PC-9 (cell line): ENCODE results near the gene AKR7A2. TPM values are rescaled to one million over a fixed set of nuclear protein-coding genes. Genes with fewer than 3 reads are reported as not detected.

ENCODE experiments used
- BruUV-seq: library from RNA; stranded (reverse); fragments of 400-500 nt; replicated peaks from 2 replicates; lab custom pipeline; 2021; lab: Mats Ljungman, UMichigan
- CTCF ChIA-PET: fragments of 300-600 bp; sonication (Branson Sonifier 250); formaldehyde crosslinking; loops from one replicate; lab custom pipeline; 2022; ENCODE audit warnings: antibody characterized with exemption; lab: Charles Lee
- POLR2A ChIA-PET: fragments of 300-600 bp; sonication (Branson Sonifier 250); formaldehyde crosslinking; loops from one replicate; lab custom pipeline; 2022; ENCODE audit warnings: antibody characterized with exemption; ENCODE audit not compliant: unreplicated experiment; lab: Charles Lee
- DNase-seq, 2 experiments: peaks; one replicate each; pipeline versions ENCODE4 v3.0.0 to v3.0.0-alpha.2; 2015 to 2022; ENCODE audit warnings: mixed read lengths in 1 of 2
- H2AFZ ChIP-seq: fragments of 200-600 bp; sonication (generic); 2 replicates; pipeline ENCODE4 v1.8.1; 2017; ENCODE audit warnings: antibody characterized with exemption
- H3F3A ChIP-seq: fragments of 200-600 bp; sonication (generic); 2 replicates; pipeline ENCODE4 v1.8.1; 2017; ENCODE audit warnings: antibody characterized with exemption, mild to moderate bottlenecking, low read depth; ENCODE audit not compliant: insufficient read depth
- H3K27ac ChIP-seq: fragments of 200-600 bp; sonication (generic); 2 replicates; pipeline ENCODE4 v1.6.1; 2016; ENCODE audit warnings: mixed run types
- H3K27me3 ChIP-seq: fragments of 200-600 bp; sonication (generic); 2 replicates; pipeline ENCODE4 v1.6.1; 2016; ENCODE audit warnings: low read depth, mixed run types; ENCODE audit not compliant: insufficient read depth
- H3K36me3 ChIP-seq: fragments of 200-600 bp; sonication (generic); 2 replicates; pipeline ENCODE4 v1.6.1; 2016; ENCODE audit warnings: low read depth, mixed run types
- H3K4me1 ChIP-seq: fragments of 200-600 bp; sonication (generic); replicated peaks from 2 replicates; pipeline ENCODE4 v1.6.1; 2016; ENCODE audit warnings: mixed run types; ENCODE audit not compliant: insufficient read depth
- H3K4me2 ChIP-seq: fragments of 200-600 bp; sonication (generic); 2 replicates; pipeline ENCODE4 v1.6.1; 2017; ENCODE audit warnings: mixed run types
- H3K4me3 ChIP-seq: fragments of 200-600 bp; sonication (generic); 2 replicates; pipeline ENCODE4 v1.6.1; 2016; ENCODE audit warnings: mixed run types
- H3K79me2 ChIP-seq: fragments of 200-600 bp; sonication (generic); 2 replicates; pipeline ENCODE4 v1.6.1; 2017; ENCODE audit warnings: low read depth, mixed run types
- H3K9me2 ChIP-seq: fragments of 200-600 bp; sonication (generic); 2 replicates; pipeline ENCODE4 v1.8.1; 2017; ENCODE audit warnings: mild to moderate bottlenecking; ENCODE audit not compliant: insufficient read depth
- H3K9me3 ChIP-seq: fragments of 200-600 bp; sonication (generic); 2 replicates; pipeline ENCODE4 v1.8.1; 2016; ENCODE audit warnings: low read depth; ENCODE audit not compliant: insufficient read depth
- H4K20me1 ChIP-seq: fragments of 200-600 bp; sonication (generic); 2 replicates; pipeline ENCODE4 v1.8.1; 2017; ENCODE audit not compliant: insufficient read depth
- EZH2 ChIP-seq: fragments of 200-600 bp; sonication (generic); IDR thresholded peaks from 2 replicates; pipeline ENCODE4 v1.8.0; 2017; ENCODE audit warnings: antibody characterized with exemption, low read depth
- intact Hi-C: fragments of 100-400 bp; cut with micrococcal nuclease; formaldehyde crosslinking; loops from one replicate; pipeline ENCODE4 v1.10.0; 2022; ENCODE audit not compliant: unreplicated experiment
- total RNA-seq: library from RNA; stranded (reverse); gene quantifications from 2 replicates; pipeline ENCODE4 v1.2.3, GENCODE V29; 2021
- TF ChIP-seq, protein P1 (sequence below): fragments of 200-600 bp; sonication (generic); conservative IDR thresholded peaks from 2 replicates; pipeline ENCODE4 v1.6.1; 2017; ENCODE audit warnings: mixed run types, antibody characterized with exemption, mild to moderate bottlenecking, moderate library complexity

Gene AKR7A2
- total RNA-seq, 1 experiment from 2014 or later: 79.6 TPM

DNA sequence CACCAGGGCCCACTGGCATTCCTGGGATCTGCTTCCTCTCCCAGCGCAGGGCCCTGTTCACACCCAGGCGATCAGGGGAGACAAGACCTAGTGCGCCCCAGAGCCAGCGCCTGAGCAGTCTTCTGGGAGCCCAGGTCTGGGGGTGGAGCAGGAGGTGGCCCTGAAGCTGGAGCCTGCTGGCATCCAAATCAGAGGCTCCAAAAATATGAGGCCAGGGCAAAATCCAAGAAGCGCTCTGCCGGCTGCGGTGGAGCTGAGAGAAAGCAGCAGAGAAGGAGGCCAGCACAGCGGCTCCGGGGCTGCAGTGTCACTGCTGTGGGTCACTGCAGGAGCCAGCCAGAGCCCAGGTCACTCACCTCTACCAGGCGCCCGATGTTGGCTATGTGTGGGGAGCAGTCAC is 32.9 kb upstream of the AKR7A2 start:
- TF ChIP-seq, protein P1, sequence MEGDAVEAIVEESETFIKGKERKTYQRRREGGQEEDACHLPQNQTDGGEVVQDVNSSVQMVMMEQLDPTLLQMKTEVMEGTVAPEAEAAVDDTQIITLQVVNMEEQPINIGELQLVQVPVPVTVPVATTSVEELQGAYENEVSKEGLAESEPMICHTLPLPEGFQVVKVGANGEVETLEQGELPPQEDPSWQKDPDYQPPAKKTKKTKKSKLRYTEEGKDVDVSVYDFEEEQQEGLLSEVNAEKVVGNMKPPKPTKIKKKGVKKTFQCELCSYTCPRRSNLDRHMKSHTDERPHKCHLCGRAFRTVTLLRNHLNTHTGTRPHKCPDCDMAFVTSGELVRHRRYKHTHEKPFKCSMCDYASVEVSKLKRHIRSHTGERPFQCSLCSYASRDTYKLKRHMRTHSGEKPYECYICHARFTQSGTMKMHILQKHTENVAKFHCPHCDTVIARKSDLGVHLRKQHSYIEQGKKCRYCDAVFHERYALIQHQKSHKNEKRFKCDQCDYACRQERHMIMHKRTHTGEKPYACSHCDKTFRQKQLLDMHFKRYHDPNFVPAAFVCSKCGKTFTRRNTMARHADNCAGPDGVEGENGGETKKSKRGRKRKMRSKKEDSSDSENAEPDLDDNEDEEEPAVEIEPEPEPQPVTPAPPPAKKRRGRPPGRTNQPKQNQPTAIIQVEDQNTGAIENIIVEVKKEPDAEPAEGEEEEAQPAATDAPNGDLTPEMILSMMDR: no peak
- no peak for TF ChIP-seq EZH2
- H3K27ac ChIP-seq: no peak overlapping the region
- no peaks in the 10 kb centered on the region for H3K36me3 ChIP-seq
- DNase-seq: no peak
- H4K20me1 ChIP-seq: no peaks in the 10 kb centered on the region; the same call in 1 of the 2 replicates
- POLR2A ChIA-PET: no interaction called here
- H3K9me3 ChIP-seq: no peaks in the 10 kb centered on the region
- no peak overlapping the region for H3K4me2 ChIP-seq
- CTCF ChIA-PET: no interaction called here
- peaks cover 3% of the 10 kb centered on the region; the same call in 1 of the 2 replicates for H3F3A ChIP-seq
- intact Hi-C loops: loop anchor here (5.0 to 10.0 kb wide), 2 partner anchors 240 to 307 kb away; no protein-coding TSS in a partner anchor
- no peaks in the 10 kb centered on the region for H3K9me2 ChIP-seq
- no peak overlapping the region for H2AFZ ChIP-seq
- H3K79me2 ChIP-seq: no peaks in the 10 kb centered on the region
- H3K4me3 ChIP-seq: no peak overlapping the region
- BruUV-seq: no TSS peak
- H3K27me3 ChIP-seq: no peaks in the 10 kb centered on the region
- no peaks in the 10 kb centered on the region for H3K4me1 ChIP-seq

DNA sequence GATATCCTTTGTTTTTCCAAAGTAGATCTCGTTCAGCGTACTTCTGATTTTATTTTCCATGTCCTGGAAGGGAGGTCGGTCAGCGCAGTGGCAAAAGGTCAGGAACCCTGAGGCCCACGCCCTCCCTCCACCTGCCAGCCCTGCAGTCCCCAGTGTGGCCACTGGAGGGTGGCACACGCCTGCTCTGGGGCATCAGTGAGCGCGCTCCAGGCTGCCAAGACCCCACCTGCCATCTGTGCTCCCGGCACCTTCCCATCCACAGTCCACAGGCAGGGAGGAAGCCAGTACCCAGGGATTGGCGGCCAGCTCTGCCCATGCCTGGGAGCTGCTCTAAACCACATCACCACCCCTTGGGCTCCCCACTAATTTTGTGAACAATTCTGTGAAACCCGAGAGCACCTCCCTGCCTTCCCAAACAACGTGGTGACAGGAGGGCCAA is 32.4 kb upstream of the AKR7A2 start:
- no peaks in the 10 kb centered on the region for H3K79me2 ChIP-seq
- no TSS peak for BruUV-seq
- no peaks in the 10 kb centered on the region for H3K36me3 ChIP-seq
- no peak overlapping the region for H3K27ac ChIP-seq
- no peaks in the 10 kb centered on the region for H3K27me3 ChIP-seq
- no peak overlapping the region for H3K4me3 ChIP-seq
- H2AFZ ChIP-seq: no peak overlapping the region
- no peak overlapping the region for H3K4me2 ChIP-seq
- no peaks in the 10 kb centered on the region for H3K4me1 ChIP-seq
- peaks cover 3% of the 10 kb centered on the region; the same call in 1 of the 2 replicates for H3F3A ChIP-seq
- peak in 1 of 2 experiments; percentile 49 for DNase-seq
- H3K9me2 ChIP-seq: no peaks in the 10 kb centered on the region
- no peak for TF ChIP-seq EZH2
- TF ChIP-seq, protein P1: peak; percentile 76
- no peaks in the 10 kb centered on the region for H3K9me3 ChIP-seq
- no peaks in the 10 kb centered on the region; the same call in 1 of the 2 replicates for H4K20me1 ChIP-seq
- ChIA-PET CTCF (no interaction called here), POLR2A (no interaction called here)
- intact Hi-C loops: loop anchor here (5.0 to 10.0 kb wide), 2 partner anchors 240 to 308 kb away; no protein-coding TSS in a partner anchor

DNA sequence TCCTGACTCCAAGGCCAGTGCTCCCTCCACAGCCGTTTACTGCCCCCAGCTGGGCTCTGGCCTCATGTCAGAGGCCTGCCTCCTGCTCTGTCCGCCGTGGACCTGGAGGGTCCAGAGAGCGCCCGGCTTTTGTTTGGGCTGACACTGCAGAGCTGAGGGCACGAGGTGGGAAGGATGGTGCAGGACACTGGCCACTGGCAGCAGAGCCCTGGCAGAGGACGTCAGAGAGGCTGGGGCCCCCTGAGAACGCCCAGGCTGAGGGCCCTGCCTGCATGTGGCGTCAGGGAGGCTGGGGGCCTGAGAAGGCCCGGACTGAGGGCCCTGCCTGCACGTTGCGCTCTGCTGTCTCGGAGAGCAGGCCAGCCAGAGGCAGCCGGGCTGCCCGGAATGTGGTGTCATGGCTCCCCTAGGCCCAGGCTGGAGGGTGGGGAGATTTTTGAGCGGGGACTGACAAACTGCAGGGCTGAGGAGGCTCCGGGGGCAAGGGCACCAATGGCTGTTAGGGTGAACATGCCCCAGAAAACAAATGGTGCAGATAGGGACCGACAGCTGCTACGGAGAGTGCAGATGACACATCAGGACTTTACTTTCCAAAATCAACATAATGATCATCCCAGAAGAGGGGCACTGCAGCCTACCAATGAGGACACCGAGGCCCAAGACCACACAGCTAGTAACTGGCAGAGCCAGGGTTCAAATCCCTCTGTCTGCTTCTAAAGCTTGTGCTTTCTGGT is 31.8 kb upstream of the AKR7A2 start:
- Histone ChIP-seq H3K36me3 (no peaks in the 10 kb centered on the region), H4K20me1 (no peaks in the 10 kb centered on the region; the same call in 1 of the 2 replicates), H3K9me3 (no peaks in the 10 kb centered on the region), H3K27me3 (no peaks in the 10 kb centered on the region), H3K4me1 (no peaks in the 10 kb centered on the region), H3K9me2 (no peaks in the 10 kb centered on the region), H3K4me3 (no peak overlapping the region), H3K79me2 (no peaks in the 10 kb centered on the region), H3K4me2 (no peak overlapping the region), H2AFZ (no peak overlapping the region), H3F3A (peaks cover 3% of the 10 kb centered on the region; the same call in 1 of the 2 replicates), H3K27ac (no peak overlapping the region)
- TF ChIP-seq, protein P1: no peak
- no peak for TF ChIP-seq EZH2
- BruUV-seq: no TSS peak
- ChIA-PET CTCF (no interaction called here), POLR2A (interaction anchor here (0.5 kb wide), 1 partner anchor 31 kb away, joined by 3 read pairs; no protein-coding TSS in a partner anchor)
- no peak for DNase-seq
- intact Hi-C loops: loop anchor here (5.0 to 10.0 kb wide), 2 partner anchors 241 to 309 kb away; no protein-coding TSS in a partner anchor
